SH-SY5Y (cell line): ENCODE results near the gene DPY19L3.

Experiments
- GATA2 ChIP-seq: IDR thresholded peaks from 2 replicates; pipeline ENCODE4 v1.6.1; 2011; ENCODE audit warnings: mild to moderate bottlenecking, low read depth, low read length
- GATA3 ChIP-seq: IDR thresholded peaks from 2 replicates; pipeline ENCODE4 v1.6.1; 2011; ENCODE audit warnings: low read depth, mild to moderate bottlenecking, low read length, moderate library complexity

DNA sequence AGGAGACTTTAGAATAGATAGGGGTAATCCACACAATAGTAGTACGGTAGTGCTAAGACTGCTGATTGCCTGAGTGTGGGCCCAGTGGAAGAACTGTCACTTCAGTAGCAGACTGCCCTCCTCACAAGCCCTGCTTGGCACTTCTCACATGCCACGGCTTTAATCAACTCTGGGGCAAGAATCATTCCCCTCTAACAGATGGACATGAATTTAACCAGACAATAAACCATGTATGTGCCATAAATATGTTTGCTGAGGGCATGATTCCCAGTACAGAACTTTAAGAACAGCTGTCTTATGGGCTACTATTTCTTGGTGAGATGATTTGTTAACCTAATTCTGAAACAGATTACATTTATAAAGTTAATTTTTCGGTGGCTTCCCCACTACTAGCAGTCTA is 22.0 kb downstream of the DPY19L3 start:
- no peak for TF ChIP-seq GATA2
- TF ChIP-seq GATA3 = no peak
